Cardiac muscle cell (in vitro differentiated cells and primary cell): ENCODE measurements around the gene GOLT1B. TPM values are rescaled to one million over a fixed set of nuclear protein-coding genes. Genes with fewer than 3 reads are reported as not detected.

Experiments used
- DNase-seq, 2 donors: peaks; one replicate each; pipeline versions ENCODE4 v3.0.0 to v3.0.0-alpha.2; 2010 to 2017; ENCODE audit warnings: low read depth in 1 of 2, low spot score in 1 of 2
- H3K27ac ChIP-seq: fragments of 200-600 bp; sonication (generic); 2 replicates; pipeline ENCODE4 v1.5.1; 2016
- H3K27me3 ChIP-seq: fragments of 200-600 bp; sonication (generic); 2 replicates; pipeline ENCODE4 v1.6.0; 2016; ENCODE audit warnings: control low read depth
- H3K36me3 ChIP-seq: fragments of 200-600 bp; sonication (generic); 2 replicates; pipeline ENCODE4 v1.5.1; 2016; ENCODE audit warnings: control low read depth
- H3K4me1 ChIP-seq: fragments of 200-600 bp; sonication (generic); 2 replicates; pipeline ENCODE4 v1.8.1; 2017; ENCODE audit warnings: low read depth, mild to moderate bottlenecking, mixed run types
- H3K4me3 ChIP-seq: fragments of 200-600 bp; sonication (generic); 2 replicates; pipeline ENCODE4 v1.5.1; 2016; ENCODE audit warnings: mild to moderate bottlenecking
- H3K9me3 ChIP-seq: fragments of 200-600 bp; sonication (generic); 2 replicates; pipeline ENCODE4 v1.5.1; 2017; ENCODE audit warnings: low read depth, mild to moderate bottlenecking, control low read depth
- polyA plus RNA-seq: library from polyadenylated mRNA; unstranded; fragments of >200 nt; fragmentation: Nextera tagmentation; extraction: Ambion mirVana; gene quantifications from 2 replicates; pipeline ENCODE4 v1.2.1, GENCODE V29; 2016
- total RNA-seq: library from RNA; depleted of rRNA; stranded (reverse); fragments of >200 nt; gene quantifications from 2 replicates; pipeline ENCODE4 v1.2.3, GENCODE V29; 2016
- TF ChIP-seq, protein P1 (sequence below): IDR thresholded peaks from 2 replicates; pipeline ENCODE4 v1.5.1; 2012; ENCODE audit warnings: low read depth, mild to moderate bottlenecking, low read length

Gene GOLT1B
- total and polyA plus RNA-seq, 2 experiments from 2014 or later = 7.9 to 18.9 TPM

DNA sequence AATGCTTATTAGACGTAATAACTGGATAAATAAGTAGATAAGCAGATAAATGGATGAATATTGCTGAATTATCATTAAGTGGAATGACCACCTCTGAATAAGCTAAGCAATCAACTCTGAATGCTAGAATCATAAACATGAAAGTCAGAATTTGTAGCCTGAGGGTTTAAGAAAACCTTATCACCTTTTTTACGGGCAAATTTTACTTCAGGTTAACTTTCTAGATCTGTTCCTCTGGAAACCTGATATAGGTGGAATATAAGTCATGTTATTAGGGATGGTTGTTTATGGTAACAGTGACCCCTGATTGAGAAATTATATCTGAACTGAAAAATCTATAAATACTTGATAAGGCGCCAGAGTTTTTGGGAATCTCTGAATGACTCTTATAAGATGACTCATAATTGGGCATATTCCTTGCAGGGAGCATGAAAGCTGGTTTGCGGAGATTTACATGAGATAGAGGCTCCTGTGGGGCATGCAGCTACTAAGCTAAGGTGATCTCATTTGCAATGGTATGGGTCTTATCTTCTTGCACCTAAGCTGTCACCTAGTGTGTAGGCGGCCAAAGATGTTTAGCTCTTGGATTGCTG lies 36.6 kb downstream of the GOLT1B start:
- H3K4me3 ChIP-seq = no peak overlapping the region
- TF ChIP-seq, protein P1, sequence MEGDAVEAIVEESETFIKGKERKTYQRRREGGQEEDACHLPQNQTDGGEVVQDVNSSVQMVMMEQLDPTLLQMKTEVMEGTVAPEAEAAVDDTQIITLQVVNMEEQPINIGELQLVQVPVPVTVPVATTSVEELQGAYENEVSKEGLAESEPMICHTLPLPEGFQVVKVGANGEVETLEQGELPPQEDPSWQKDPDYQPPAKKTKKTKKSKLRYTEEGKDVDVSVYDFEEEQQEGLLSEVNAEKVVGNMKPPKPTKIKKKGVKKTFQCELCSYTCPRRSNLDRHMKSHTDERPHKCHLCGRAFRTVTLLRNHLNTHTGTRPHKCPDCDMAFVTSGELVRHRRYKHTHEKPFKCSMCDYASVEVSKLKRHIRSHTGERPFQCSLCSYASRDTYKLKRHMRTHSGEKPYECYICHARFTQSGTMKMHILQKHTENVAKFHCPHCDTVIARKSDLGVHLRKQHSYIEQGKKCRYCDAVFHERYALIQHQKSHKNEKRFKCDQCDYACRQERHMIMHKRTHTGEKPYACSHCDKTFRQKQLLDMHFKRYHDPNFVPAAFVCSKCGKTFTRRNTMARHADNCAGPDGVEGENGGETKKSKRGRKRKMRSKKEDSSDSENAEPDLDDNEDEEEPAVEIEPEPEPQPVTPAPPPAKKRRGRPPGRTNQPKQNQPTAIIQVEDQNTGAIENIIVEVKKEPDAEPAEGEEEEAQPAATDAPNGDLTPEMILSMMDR = no peak
- H3K27me3 ChIP-seq = peaks cover 10% of the 10 kb centered on the region
- H3K27ac ChIP-seq = no peak overlapping the region
- H3K9me3 ChIP-seq = no peaks in the 10 kb centered on the region
- H3K4me1 ChIP-seq = no peaks in the 10 kb centered on the region
- no peak for DNase-seq
- no peaks in the 10 kb centered on the region for H3K36me3 ChIP-seq

- TF ChIP-seq, protein P1 = no peak
Measured at GRCh38 chr12:21539797-21540196, 38.2 kb downstream of the GOLT1B start.

GRCh38 chr12:21541773-21542172 lies 40.2 kb downstream of the GOLT1B start:
- H3K27ac ChIP-seq = no peak overlapping the region
- H3K4me1 ChIP-seq = no peaks in the 10 kb centered on the region
- no peaks in the 10 kb centered on the region for H3K27me3 ChIP-seq
- DNase-seq = no peak
- no peaks in the 10 kb centered on the region for H3K9me3 ChIP-seq
- H3K4me3 ChIP-seq = no peak overlapping the region
- no peaks in the 10 kb centered on the region for H3K36me3 ChIP-seq
- TF ChIP-seq, protein P1 = no peak

More at GRCh38 chr12:21539797-21540196, 38.2 kb downstream of the GOLT1B start:
- no peak for DNase-seq
- H3K4me3 ChIP-seq = no peak overlapping the region
- no peak overlapping the region for H3K27ac ChIP-seq
- H3K27me3 ChIP-seq = peaks cover 3% of the 10 kb centered on the region
- no peaks in the 10 kb centered on the region for H3K36me3 ChIP-seq
- H3K4me1 ChIP-seq = no peaks in the 10 kb centered on the region
- no peaks in the 10 kb centered on the region for H3K9me3 ChIP-seq

GRCh38 chr12:21542403-21542802 lies 40.8 kb downstream of the GOLT1B start:
- Histone ChIP-seq H3K36me3 (no peaks in the 10 kb centered on the region), H3K27ac (no peak overlapping the region), H3K27me3 (no peaks in the 10 kb centered on the region), H3K9me3 (no peaks in the 10 kb centered on the region), H3K4me1 (no peaks in the 10 kb centered on the region), H3K4me3 (no peak overlapping the region)
- TF ChIP-seq, protein P1 = no peak
- DNase-seq = no peak

- TF ChIP-seq, protein P1 = no peak
- Histone ChIP-seq H3K9me3 (no peaks in the 10 kb centered on the region), H3K27me3 (no peaks in the 10 kb centered on the region), H3K36me3 (no peaks in the 10 kb centered on the region), H3K27ac (no peak overlapping the region), H3K4me1 (no peaks in the 10 kb centered on the region), H3K4me3 (no peak overlapping the region)
- DNase-seq = no peak
Measured at GRCh38 chr12:21543151-21543550, 41.6 kb downstream of the GOLT1B start.
